Liver (tissue), 9 donors: ENCODE measurements around the gene CARD11. TPM values are rescaled to one million over a fixed set of nuclear protein-coding genes. Genes with fewer than 3 reads are reported as not detected.

Experiments
- DNase-seq: peaks from one replicate; pipeline ENCODE4 v3.0.0-alpha.2; 2017; ENCODE audit warnings: low spot score
- H3K27ac ChIP-seq, 2 donors: one replicate each; pipeline ENCODE4 v1.7.0; 2013; ENCODE audit warnings: inconsistent platforms in 2 of 2, low read length in 2 of 2, control low read depth in 1 of 2, low read depth in 1 of 2, mild to moderate bottlenecking in 1 of 2
- H3K27me3 ChIP-seq, 4 donors: one replicate each; pipeline versions ENCODE4 v1.6.1 to v1.7.0; 2013; ENCODE audit warnings: low read length in 3 of 4, inconsistent platforms in 1 of 4, mild to moderate bottlenecking in 1 of 4, moderate library complexity in 1 of 4; ENCODE audit not compliant: control insufficient read depth in 4 of 4, insufficient read depth in 4 of 4
- H3K36me3 ChIP-seq, 4 donors: one replicate each; pipeline versions ENCODE4 v1.6.1 to v1.7.0; 2013; ENCODE audit warnings: low read length in 3 of 4, mild to moderate bottlenecking in 3 of 4, low read depth in 1 of 4, moderate library complexity in 1 of 4; ENCODE audit not compliant: control insufficient read depth in 4 of 4, insufficient read depth in 3 of 4
- H3K4me1 ChIP-seq, 4 donors: one replicate each; pipeline versions ENCODE4 v1.6.1 to v1.7.0; 2013; ENCODE audit warnings: low read length in 3 of 4, mild to moderate bottlenecking in 3 of 4, moderate library complexity in 1 of 4; ENCODE audit not compliant: control insufficient read depth in 4 of 4, insufficient read depth in 4 of 4
- H3K4me3 ChIP-seq, 3 donors: one replicate each; pipeline versions ENCODE4 v1.6.1 to v1.7.0; 2013; ENCODE audit warnings: low read length in 3 of 3, control low read depth in 1 of 3, low read depth in 1 of 3, mild to moderate bottlenecking in 1 of 3
- H3K9ac ChIP-seq, 2 donors: one replicate each; pipeline ENCODE4 v1.7.0; 2013; ENCODE audit warnings: low read length in 2 of 2, mild to moderate bottlenecking in 2 of 2, moderate library complexity in 2 of 2, control low read depth in 1 of 2, low read depth in 1 of 2
- H3K9me3 ChIP-seq, 4 donors: one replicate each; pipeline versions ENCODE4 v1.6.1 to v1.7.0; 2013; ENCODE audit warnings: low read length in 3 of 4; ENCODE audit not compliant: control insufficient read depth in 4 of 4
- FOXA1 ChIP-seq: IDR thresholded peaks from 2 replicates; pipeline ENCODE4 v1.6.1; 2016; ENCODE audit warnings: antibody characterized with exemption
- FOXA2 ChIP-seq: IDR thresholded peaks from 2 replicates; pipeline ENCODE4 v1.6.1; 2016; ENCODE audit warnings: antibody characterized with exemption
- GABPA ChIP-seq, 2 donors: IDR thresholded peaks in 1 of 2; conservative IDR thresholded peaks in 1 of 2; 2 replicates each; pipeline ENCODE4 v1.6.1; 2016; ENCODE audit warnings: antibody characterized with exemption in 2 of 2, mild to moderate bottlenecking in 1 of 2, moderate library complexity in 1 of 2
- HNF4G ChIP-seq: IDR thresholded peaks from 2 replicates; pipeline ENCODE4 v1.6.1; 2016; ENCODE audit warnings: antibody characterized with exemption
- JUND ChIP-seq, 2 donors: IDR thresholded peaks; 2 replicates each; pipeline ENCODE4 v1.6.1; 2016; ENCODE audit warnings: antibody characterized with exemption in 2 of 2
- RAD21 ChIP-seq, 2 donors: IDR thresholded peaks; 2 replicates each; pipeline ENCODE4 v1.6.1; 2016; ENCODE audit warnings: antibody characterized with exemption in 2 of 2, mild to moderate bottlenecking in 2 of 2
- SP1 ChIP-seq: IDR thresholded peaks from 2 replicates; pipeline ENCODE4 v1.6.1; 2018; ENCODE audit warnings: antibody characterized with exemption, mild to moderate bottlenecking
- YY1 ChIP-seq: IDR thresholded peaks from 2 replicates; pipeline ENCODE4 v1.6.1; 2016; ENCODE audit warnings: antibody characterized with exemption, mild to moderate bottlenecking
- WGBS: extraction: QIAGEN DNeasy Blood & Tissue Kit; methylation state at CpG from one replicate; pipeline ENCODE4 v1.1.7; 2013; 5-methylcytosine and 5-hydroxymethylcytosine counted together
- polyA plus RNA-seq, 2 donors: library from polyadenylated mRNA; stranded (reverse) in 1 of 2; unstranded in 1 of 2; fragments of 200-250 nt in 1 of 2; fragments of >200 nt in 1 of 2; fragmentation: Nextera tagmentation in 1 of 2; extraction: Ambion mirVana in 1 of 2; gene quantifications; one replicate each; pipeline versions ENCODE4 v1.2.1 to v1.2.3, GENCODE V29; 2013 to 2015
- total RNA-seq, 2 donors: library from RNA; depleted of rRNA; stranded (reverse); fragments of >200 nt; gene quantifications; one replicate each; pipeline ENCODE4 v1.2.3, GENCODE V29; 2014
- TF ChIP-seq, protein P1 (sequence below): fragments of 150-350 bp; IDR thresholded peaks from 2 replicates; pipeline ENCODE4 v1.5.1; 2017; ENCODE audit warnings: improper control_type of control experiment, low read depth, low read length; ENCODE audit not compliant: missing input control
- TF ChIP-seq, protein P2 (sequence below): IDR thresholded peaks from 2 replicates; pipeline ENCODE4 v1.6.1; 2016; ENCODE audit warnings: antibody characterized with exemption
- TF ChIP-seq, protein P3 (sequence below): IDR thresholded peaks from 2 replicates; pipeline ENCODE4 v1.6.1; 2016; ENCODE audit warnings: antibody characterized with exemption, mild to moderate bottlenecking
- donor health status: healthy.
- donor health status: healthy.
- donor health status: healthy.
- donor health status: healthy.
- donor health status: healthy.

Gene CARD11
- total and polyA plus RNA-seq, 4 donors: 0.42 to 1.3 (median 0.83) TPM

DNA sequence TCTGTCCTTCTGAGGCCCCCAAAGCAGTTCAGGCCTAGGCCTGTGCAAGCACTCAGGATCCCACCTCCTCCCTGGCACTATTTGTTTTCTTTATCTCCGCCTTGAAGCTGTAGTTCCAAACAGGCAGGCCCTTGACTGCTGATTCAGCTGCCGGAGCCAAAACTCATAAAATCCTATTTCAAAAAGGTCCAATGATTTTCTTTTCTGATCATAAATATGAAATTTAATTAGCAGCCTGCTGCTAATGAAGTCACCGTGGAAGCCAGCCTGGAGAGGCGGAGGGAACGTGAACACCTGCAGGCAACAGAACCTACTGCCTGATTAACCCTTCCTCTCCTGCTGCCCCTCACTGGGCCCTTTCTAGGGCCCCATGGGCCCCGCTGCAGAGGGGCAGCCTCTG is 60.1 kb downstream of the CARD11 start (continued):
- TF ChIP-seq RAD21 (IDR thresholded peaks at IDR 0.05) (no peak), JUND (IDR thresholded peaks at IDR 0.05) (no peak), YY1 (no peak)
- TF ChIP-seq, protein P1, sequence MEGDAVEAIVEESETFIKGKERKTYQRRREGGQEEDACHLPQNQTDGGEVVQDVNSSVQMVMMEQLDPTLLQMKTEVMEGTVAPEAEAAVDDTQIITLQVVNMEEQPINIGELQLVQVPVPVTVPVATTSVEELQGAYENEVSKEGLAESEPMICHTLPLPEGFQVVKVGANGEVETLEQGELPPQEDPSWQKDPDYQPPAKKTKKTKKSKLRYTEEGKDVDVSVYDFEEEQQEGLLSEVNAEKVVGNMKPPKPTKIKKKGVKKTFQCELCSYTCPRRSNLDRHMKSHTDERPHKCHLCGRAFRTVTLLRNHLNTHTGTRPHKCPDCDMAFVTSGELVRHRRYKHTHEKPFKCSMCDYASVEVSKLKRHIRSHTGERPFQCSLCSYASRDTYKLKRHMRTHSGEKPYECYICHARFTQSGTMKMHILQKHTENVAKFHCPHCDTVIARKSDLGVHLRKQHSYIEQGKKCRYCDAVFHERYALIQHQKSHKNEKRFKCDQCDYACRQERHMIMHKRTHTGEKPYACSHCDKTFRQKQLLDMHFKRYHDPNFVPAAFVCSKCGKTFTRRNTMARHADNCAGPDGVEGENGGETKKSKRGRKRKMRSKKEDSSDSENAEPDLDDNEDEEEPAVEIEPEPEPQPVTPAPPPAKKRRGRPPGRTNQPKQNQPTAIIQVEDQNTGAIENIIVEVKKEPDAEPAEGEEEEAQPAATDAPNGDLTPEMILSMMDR: no peak
- TF ChIP-seq, protein P2, sequence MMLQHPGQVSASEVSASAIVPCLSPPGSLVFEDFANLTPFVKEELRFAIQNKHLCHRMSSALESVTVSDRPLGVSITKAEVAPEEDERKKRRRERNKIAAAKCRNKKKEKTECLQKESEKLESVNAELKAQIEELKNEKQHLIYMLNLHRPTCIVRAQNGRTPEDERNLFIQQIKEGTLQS: no peak

DNA sequence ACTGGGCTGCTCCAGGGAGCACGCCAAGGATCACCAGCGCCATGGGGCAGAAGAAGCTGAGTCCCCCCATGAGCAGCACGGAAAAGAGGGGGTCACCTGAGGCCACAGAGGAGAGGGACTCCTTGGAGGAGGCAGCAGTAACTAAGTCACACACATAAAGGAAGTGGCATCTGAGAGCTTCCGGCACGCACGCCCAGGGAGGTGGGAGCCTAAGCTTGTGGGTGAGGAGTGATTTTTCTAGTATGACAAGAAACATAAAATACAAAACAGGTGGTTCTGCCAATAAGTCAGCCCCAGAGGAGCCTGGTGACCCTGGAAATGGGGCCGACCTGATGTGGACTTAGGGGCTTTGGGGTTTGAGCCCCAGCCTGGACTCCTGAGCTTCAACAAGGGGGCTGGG is 60.8 kb downstream of the CARD11 start:
- peaks cover 0 to 3% (median 0%) of the 10 kb centered on the region in 4 donors for H3K4me1 ChIP-seq
- peaks cover 0 to 3% (median under 1%) of the 10 kb centered on the region in 4 donors for H3K9me3 ChIP-seq
- H3K27ac ChIP-seq: no peak overlapping the region
- H3K4me3 ChIP-seq: no peak overlapping the region
- no peak for DNase-seq
- no peak overlapping the region for H3K9ac ChIP-seq
- WGBS: 81% methylated on average over 7 of the region's 7 CpGs
- TF ChIP-seq, protein P3, sequence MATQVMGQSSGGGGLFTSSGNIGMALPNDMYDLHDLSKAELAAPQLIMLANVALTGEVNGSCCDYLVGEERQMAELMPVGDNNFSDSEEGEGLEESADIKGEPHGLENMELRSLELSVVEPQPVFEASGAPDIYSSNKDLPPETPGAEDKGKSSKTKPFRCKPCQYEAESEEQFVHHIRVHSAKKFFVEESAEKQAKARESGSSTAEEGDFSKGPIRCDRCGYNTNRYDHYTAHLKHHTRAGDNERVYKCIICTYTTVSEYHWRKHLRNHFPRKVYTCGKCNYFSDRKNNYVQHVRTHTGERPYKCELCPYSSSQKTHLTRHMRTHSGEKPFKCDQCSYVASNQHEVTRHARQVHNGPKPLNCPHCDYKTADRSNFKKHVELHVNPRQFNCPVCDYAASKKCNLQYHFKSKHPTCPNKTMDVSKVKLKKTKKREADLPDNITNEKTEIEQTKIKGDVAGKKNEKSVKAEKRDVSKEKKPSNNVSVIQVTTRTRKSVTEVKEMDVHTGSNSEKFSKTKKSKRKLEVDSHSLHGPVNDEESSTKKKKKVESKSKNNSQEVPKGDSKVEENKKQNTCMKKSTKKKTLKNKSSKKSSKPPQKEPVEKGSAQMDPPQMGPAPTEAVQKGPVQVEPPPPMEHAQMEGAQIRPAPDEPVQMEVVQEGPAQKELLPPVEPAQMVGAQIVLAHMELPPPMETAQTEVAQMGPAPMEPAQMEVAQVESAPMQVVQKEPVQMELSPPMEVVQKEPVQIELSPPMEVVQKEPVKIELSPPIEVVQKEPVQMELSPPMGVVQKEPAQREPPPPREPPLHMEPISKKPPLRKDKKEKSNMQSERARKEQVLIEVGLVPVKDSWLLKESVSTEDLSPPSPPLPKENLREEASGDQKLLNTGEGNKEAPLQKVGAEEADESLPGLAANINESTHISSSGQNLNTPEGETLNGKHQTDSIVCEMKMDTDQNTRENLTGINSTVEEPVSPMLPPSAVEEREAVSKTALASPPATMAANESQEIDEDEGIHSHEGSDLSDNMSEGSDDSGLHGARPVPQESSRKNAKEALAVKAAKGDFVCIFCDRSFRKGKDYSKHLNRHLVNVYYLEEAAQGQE: no peak
- TF ChIP-seq HNF4G (no peak), JUND (IDR thresholded peaks at IDR 0.05) (no peak), GABPA (IDR thresholded peaks at IDR 0.05 in 1 of 2, conservative IDR thresholded peaks at IDR 0.05 in 1 of 2) (no peak)
- peaks cover 0 to 5% (median under 1%) of the 10 kb centered on the region in 4 donors for H3K27me3 ChIP-seq
- H3K36me3 ChIP-seq: no peaks in the 10 kb centered on the region

DNA sequence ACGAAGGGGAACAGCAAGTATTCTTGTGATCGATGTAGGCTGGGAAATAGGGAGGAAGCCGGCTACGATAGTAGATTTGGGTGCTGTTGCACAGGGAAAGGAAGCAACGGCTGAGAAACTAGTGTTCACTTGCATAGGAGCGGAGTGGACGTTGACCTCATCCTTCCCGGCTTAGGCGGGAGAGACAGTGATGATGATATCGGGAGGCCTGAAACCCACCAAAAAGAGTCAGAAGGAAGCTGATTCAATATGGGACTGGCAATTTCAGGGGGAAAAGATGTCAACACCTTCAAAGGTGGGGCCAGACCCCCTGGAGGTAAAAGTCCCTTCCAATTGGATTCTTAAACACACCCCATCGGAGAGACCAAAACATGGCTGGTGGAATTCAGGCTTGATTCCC is 61.3 kb downstream of the CARD11 start:
- peaks cover 0 to 3% (median 0%) of the 10 kb centered on the region in 4 donors for H3K4me1 ChIP-seq
- DNase-seq: no peak
- H3K27ac ChIP-seq: no peak overlapping the region
- H3K27me3 ChIP-seq: peaks cover 0 to 5% (median under 1%) of the 10 kb centered on the region in 4 donors
- whole genome bisulfite sequencing: 68% methylated on average over 11 of the region's 11 CpGs
- H3K36me3 ChIP-seq: no peaks in the 10 kb centered on the region
- H3K9me3 ChIP-seq: peaks cover 0 to 3% (median under 1%) of the 10 kb centered on the region in 4 donors
- no peak overlapping the region for H3K9ac ChIP-seq
- no peak overlapping the region for H3K4me3 ChIP-seq
- TF ChIP-seq GABPA (IDR thresholded peaks at IDR 0.05 in 1 of 2, conservative IDR thresholded peaks at IDR 0.05 in 1 of 2) (no peak), FOXA1 (no peak), FOXA2 (no peak), SP1 (no peak), JUND (IDR thresholded peaks at IDR 0.05) (no peak)
- TF ChIP-seq, protein P3: no peak
- TF ChIP-seq, protein P1: no peak
